Stimulated activated CD4-positive, alpha-beta T cell treated with anti-CD3 and anti-CD28 coated beads, Interleukin-1b, Interleukin-23, amount 100 ng/mL, for 1 hour (primary cell): ENCODE data around the gene GRM4.

ENCODE experiments used
- DNase-seq, 2 donors: peaks; one replicate each; pipeline ENCODE4 v3.0.0-alpha.2; 2020; ENCODE audit warnings: low read depth in 2 of 2

Gene GRM4

GRCh38 chr6:34064675-34065074, 81.2 kb downstream of the GRM4 start:
- DNase-seq = no peak

- no peak for DNase-seq
Measured at GRCh38 chr6:34063651-34064050, 82.2 kb downstream of the GRM4 start.

- DNase-seq = no peak
Measured at GRCh38 chr6:34062815-34063214, 83.1 kb downstream of the GRM4 start.

- DNase-seq = no peak
Measured at GRCh38 chr6:34062156-34062555, 83.7 kb downstream of the GRM4 start.

- no peak for DNase-seq
Measured at GRCh38 chr6:34061348-34061747, 84.5 kb downstream of the GRM4 start.

GRCh38 chr6:34059914-34060313, 86.0 kb downstream of the GRM4 start:
- DNase-seq = no peak

- DNase-seq = no peak
Measured at GRCh38 chr6:34059136-34059731, 86.7 kb downstream of the GRM4 start.

GRCh38 chr6:34057790-34058189, 88.1 kb downstream of the GRM4 start:
- no peak for DNase-seq

- no peak for DNase-seq
Measured at GRCh38 chr6:34057191-34057590, 88.7 kb downstream of the GRM4 start.

GRCh38 chr6:34056305-34057108, 89.4 kb downstream of the GRM4 start:
- DNase-seq = no peak

- DNase-seq = peak; percentile 18 to 48
Measured at GRCh38 chr6:34055223-34055933, 90.5 kb downstream of the GRM4 start.

GRCh38 chr6:34053721-34054120, 92.2 kb downstream of the GRM4 start:
- DNase-seq = no peak

- no peak for DNase-seq
Measured at GRCh38 chr6:34052918-34053608, 92.8 kb downstream of the GRM4 start.

GRCh38 chr6:34052071-34052825, 93.6 kb downstream of the GRM4 start:
- DNase-seq = no peak

- DNase-seq = no peak
Measured at GRCh38 chr6:34051331-34051919, 94.5 kb downstream of the GRM4 start.

GRCh38 chr6:34050691-34051090, 95.2 kb downstream of the GRM4 start:
- DNase-seq = no peak

- DNase-seq = no peak
Measured at GRCh38 chr6:34049395-34050342, 96.2 kb downstream of the GRM4 start.

GRCh38 chr6:34047913-34048867, 97.7 kb downstream of the GRM4 start:
- DNase-seq = no peak

- no peak for DNase-seq
Measured at GRCh38 chr6:34046617-34047016, 99.3 kb downstream of the GRM4 start.
